ENCODE data around the gene GPR162. TPM values are rescaled to one million over a fixed set of nuclear protein-coding genes. Genes with fewer than 3 reads are reported as not detected.

Gene GPR162
- polyA plus RNA-seq, 2 of the 4 experiments (the other 2 are of a cell fraction), result 1.7 to 1.8 TPM

DNA sequence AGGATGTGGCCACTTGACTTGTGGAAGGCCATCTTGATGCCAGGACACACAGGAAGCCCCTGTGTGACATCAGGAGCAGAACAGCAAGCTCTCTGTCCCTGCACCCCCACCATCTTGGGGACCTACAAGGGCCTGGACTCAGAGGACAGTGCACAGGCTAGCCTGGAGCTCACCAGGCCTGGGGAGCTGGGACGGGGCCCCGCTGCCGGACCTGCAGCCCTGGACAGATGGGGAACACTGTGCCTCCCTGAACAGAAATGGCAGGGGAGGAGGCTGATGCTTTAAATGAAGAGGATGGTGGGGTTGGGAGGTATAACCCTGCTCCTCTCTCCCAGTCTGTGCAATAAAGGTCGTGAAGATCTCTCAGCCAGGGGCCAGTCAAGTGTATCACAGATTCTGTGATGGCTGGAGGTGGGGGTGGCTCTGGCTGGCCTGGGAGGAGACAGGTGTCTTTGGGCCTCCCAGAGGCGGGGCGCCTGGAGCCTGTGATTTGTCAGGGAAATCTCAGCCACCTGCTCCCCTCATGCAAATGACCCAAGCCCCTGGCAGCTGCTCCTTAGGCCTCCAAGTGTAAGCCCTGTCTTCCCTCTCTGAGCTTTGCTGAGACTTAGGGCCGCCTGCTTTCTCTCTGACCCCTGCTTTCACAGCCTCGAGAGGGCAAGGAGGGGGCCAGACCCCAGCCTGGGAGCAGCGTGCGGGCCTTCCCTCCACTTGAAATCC lies 18.0 kb downstream of the GPR162 start:
- POLR2A ChIA-PET, result interaction anchor here (1.5 to 2.3 kb wide), 2 partner anchors 12 to 28 kb away, joined by 4 to 7 read pairs; partner anchors contain the start of genes CDCA3, TPI1 and USP5
- Histone ChIP-seq H3K4me1 (no peaks in the 10 kb centered on the region), H3K27ac (no peak overlapping the region), H3K4me2 (no peak overlapping the region), H3K4me3 (no peak overlapping the region), H3K9me3 (no peaks in the 10 kb centered on the region)
- ATAC-seq, result no peak
- 87% methylated on average over 10 of the region's 10 CpGs for WGBS (ENCODE audit: missing lambda C conversion rate)
- FAIRE-seq, result no peak
- TF ChIP-seq GATA3 (IDR thresholded peaks at IDR 0.05; ENCODE audit: borderline replicate concordance), result no peak
- no peak for TF ChIP-seq BHLHE40 (IDR thresholded peaks at IDR 0.05; ENCODE audit: low read depth, low read length)
- TF ChIP-seq CHD2 (IDR thresholded peaks at IDR 0.05; ENCODE audit: low read length, partially characterized antibody), result no peak
- no peak for TF ChIP-seq MYC (IDR thresholded peaks at IDR 0.05; ENCODE audit: borderline replicate concordance, low read length)
- TF ChIP-seq MAFK (IDR thresholded peaks at IDR 0.05; ENCODE audit: partially characterized antibody), result no peak
- no peak for TF ChIP-seq SREBF2 (IDR thresholded peaks at IDR 0.05)
- TF ChIP-seq, protein P1, sequence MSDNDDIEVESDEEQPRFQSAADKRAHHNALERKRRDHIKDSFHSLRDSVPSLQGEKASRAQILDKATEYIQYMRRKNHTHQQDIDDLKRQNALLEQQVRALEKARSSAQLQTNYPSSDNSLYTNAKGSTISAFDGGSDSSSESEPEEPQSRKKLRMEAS (IDR thresholded peaks at IDR 0.05), result no peak
- CTCF ChIA-PET, result interaction anchor here (0.9 to 29.8 kb wide), 13 partner anchors 8 to 416 kb away, joined by 3 to 306 read pairs (median 4); partner anchors contain the start of genes CDCA3, MLF2, P3H3 and PTMS
- no peak for DNase-seq (ENCODE audit: low read depth in 1 of 2, low spot score in 1 of 2)

DNA sequence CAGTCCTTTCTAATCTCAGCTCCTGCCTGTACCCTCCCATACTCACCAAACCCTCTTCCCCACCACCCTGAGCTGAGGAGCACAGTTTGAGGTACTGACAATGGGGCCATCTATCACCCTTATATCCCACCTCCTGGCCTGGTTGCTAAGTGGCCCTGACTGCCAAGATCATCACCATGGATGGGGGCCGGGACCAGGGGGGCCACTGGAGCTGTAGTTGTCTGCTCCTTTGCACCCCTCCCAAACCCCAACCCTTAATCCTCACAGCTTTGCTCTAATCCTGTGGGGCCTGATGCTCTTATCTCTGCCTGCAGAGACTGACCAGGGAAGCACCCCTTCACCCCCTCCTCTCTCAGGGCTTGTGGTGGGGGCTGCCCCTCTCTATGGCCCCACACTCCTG lies 18.7 kb downstream of the GPR162 start:
- CTCF ChIA-PET, result interaction anchor here (0.9 to 29.8 kb wide), 6 partner anchors 9 to 417 kb away, joined by 3 to 306 read pairs (median 32); partner anchors contain the start of genes MLF2 and P3H3
- WGBS (ENCODE audit: missing lambda C conversion rate), result 100% methylated on average over 1 of the region's 1 CpG
- ATAC-seq (no peak), FAIRE-seq (no peak), DNase-seq (ENCODE audit: low read depth in 1 of 2, low spot score in 1 of 2) (no peak)
- Histone ChIP-seq H3K4me1 (no peaks in the 10 kb centered on the region), H3K27ac (no peak overlapping the region), H3K9me3 (no peaks in the 10 kb centered on the region), H3K4me2 (no peak overlapping the region), H3K4me3 (no peak overlapping the region)
- POLR2A ChIA-PET, result interaction anchor here (1.5 to 2.3 kb wide), 2 partner anchors 11 to 27 kb away, joined by 4 to 7 read pairs; partner anchors contain the start of genes CDCA3, TPI1 and USP5
- TF ChIP-seq CBX2 (IDR thresholded peaks at IDR 0.05; ENCODE audit: borderline replicate concordance, low read depth), result no peak
- no peak for TF ChIP-seq CEBPB (IDR thresholded peaks at IDR 0.05)
- no peak for TF ChIP-seq RAD21 (conservative IDR thresholded peaks at IDR 0.05 in 1 of 2, IDR thresholded peaks at IDR 0.05 in 1 of 2)

DNA sequence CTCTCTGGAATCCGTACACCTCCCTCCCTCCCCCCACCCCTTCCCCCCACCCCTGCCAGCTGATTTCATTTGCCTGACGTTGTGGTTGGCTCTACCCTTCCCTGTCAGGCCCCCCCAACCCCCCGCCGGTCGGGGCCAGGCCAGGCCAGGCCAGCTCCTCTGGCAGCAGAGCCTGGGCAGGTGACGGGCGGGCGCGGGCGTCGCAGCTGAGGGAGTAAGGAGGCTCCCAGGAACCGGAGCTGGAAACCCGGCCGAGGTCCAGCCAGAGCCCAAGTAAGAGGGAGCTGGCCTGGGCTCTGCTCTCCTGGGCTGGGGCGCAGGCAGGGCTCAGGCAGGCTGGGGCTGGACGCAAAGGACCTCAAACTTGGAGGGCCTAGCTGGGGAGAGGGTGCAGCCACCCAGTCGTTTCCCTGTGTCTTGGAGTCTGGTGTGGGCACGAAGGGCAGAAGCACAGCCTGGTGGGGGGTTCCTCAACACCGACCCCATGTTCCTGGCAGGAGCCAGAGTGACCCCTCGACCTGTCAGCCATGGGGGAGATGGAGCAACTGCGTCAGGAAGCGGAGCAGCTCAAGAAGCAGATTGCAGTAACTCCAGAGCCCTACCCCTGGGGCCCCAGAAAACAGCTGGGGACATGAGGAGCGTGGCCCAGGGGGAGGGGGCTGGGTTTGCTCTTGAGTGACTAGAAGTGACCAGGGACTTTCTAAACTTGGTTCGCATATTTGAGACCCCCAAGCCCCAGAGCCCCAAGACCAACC lies 19.3 kb downstream of the GPR162 start, which contains the start of gene GNB3:
Gene GNB3 (plus strand): TSS at position 165 of the 755 bp plus-strand sequence. CDS start 363 bp downstream, at position 528.
- no peak for FAIRE-seq
- POLR2A ChIA-PET, result interaction anchor here (1.5 kb wide), 1 partner anchor 27 kb away, joined by 4 read pairs; the partner anchor contains the start of gene TPI1

More for the DNA sequence above, 19.3 kb downstream of the GPR162 start, which contains the start of gene GNB3:
- no peaks in the 10 kb centered on the region for H3K4me1 ChIP-seq
- no peak within 1 kb of the TSS for H3K4me3 ChIP-seq
- WGBS (ENCODE audit: missing lambda C conversion rate), result 83% methylated on average over 20 of the region's 24 CpGs
- DNase-seq (ENCODE audit: low read depth in 1 of 2, low spot score in 1 of 2) (no peak), ATAC-seq (no peak)
- H3K9me3 ChIP-seq, result no peaks in the 10 kb centered on the region
- CTCF ChIA-PET, result interaction anchor here (0.9 to 29.8 kb wide), 5 partner anchors 9 to 418 kb away, joined by 3 to 306 read pairs (median 56); partner anchors contain the start of genes MLF2 and P3H3
- no peak for TF ChIP-seq FOSB (CRISPR knock-in tag; IDR thresholded peaks at IDR 0.05)
- TF ChIP-seq FOXS1 (CRISPR knock-in tag; IDR thresholded peaks at IDR 0.05), result no peak
- no peak for TF ChIP-seq JUN (IDR thresholded peaks at IDR 0.05)
- TF ChIP-seq RARB (CRISPR knock-in tag; IDR thresholded peaks at IDR 0.05), result no peak
- TF ChIP-seq, protein P2, sequence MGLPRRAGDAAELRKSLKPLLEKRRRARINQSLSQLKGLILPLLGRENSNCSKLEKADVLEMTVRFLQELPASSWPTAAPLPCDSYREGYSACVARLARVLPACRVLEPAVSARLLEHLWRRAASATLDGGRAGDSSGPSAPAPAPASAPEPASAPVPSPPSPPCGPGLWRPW (IDR thresholded peaks at IDR 0.05), result no peak
- no peak for TF ChIP-seq EP300 (IDR thresholded peaks at IDR 0.05)
- no peak for TF ChIP-seq CBX2 (IDR thresholded peaks at IDR 0.05; ENCODE audit: borderline replicate concordance, low read depth)
- TF ChIP-seq HOXA7 (CRISPR knock-in tag; IDR thresholded peaks at IDR 0.05), result no peak
- TF ChIP-seq, protein P3, sequence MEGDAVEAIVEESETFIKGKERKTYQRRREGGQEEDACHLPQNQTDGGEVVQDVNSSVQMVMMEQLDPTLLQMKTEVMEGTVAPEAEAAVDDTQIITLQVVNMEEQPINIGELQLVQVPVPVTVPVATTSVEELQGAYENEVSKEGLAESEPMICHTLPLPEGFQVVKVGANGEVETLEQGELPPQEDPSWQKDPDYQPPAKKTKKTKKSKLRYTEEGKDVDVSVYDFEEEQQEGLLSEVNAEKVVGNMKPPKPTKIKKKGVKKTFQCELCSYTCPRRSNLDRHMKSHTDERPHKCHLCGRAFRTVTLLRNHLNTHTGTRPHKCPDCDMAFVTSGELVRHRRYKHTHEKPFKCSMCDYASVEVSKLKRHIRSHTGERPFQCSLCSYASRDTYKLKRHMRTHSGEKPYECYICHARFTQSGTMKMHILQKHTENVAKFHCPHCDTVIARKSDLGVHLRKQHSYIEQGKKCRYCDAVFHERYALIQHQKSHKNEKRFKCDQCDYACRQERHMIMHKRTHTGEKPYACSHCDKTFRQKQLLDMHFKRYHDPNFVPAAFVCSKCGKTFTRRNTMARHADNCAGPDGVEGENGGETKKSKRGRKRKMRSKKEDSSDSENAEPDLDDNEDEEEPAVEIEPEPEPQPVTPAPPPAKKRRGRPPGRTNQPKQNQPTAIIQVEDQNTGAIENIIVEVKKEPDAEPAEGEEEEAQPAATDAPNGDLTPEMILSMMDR (IDR thresholded peaks at IDR 0.05), result no peak
- no peak for TF ChIP-seq RCOR1 (IDR thresholded peaks at IDR 0.05; ENCODE audit: low read depth, low read length)
- TF ChIP-seq, protein P1 (IDR thresholded peaks at IDR 0.05), result no peak
- TF ChIP-seq ZSCAN20 (CRISPR knock-in tag; IDR thresholded peaks at IDR 0.05), result no peak
- no peak for TF ChIP-seq MAFK (IDR thresholded peaks at IDR 0.05; ENCODE audit: partially characterized antibody)
- no peak for TF ChIP-seq SMC3 (IDR thresholded peaks at IDR 0.05)
- TF ChIP-seq, protein P4, sequence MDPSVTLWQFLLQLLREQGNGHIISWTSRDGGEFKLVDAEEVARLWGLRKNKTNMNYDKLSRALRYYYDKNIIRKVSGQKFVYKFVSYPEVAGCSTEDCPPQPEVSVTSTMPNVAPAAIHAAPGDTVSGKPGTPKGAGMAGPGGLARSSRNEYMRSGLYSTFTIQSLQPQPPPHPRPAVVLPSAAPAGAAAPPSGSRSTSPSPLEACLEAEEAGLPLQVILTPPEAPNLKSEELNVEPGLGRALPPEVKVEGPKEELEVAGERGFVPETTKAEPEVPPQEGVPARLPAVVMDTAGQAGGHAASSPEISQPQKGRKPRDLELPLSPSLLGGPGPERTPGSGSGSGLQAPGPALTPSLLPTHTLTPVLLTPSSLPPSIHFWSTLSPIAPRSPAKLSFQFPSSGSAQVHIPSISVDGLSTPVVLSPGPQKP (IDR thresholded peaks at IDR 0.05; ENCODE audit: low read depth, low read length), result no peak
- TF ChIP-seq, protein P5, sequence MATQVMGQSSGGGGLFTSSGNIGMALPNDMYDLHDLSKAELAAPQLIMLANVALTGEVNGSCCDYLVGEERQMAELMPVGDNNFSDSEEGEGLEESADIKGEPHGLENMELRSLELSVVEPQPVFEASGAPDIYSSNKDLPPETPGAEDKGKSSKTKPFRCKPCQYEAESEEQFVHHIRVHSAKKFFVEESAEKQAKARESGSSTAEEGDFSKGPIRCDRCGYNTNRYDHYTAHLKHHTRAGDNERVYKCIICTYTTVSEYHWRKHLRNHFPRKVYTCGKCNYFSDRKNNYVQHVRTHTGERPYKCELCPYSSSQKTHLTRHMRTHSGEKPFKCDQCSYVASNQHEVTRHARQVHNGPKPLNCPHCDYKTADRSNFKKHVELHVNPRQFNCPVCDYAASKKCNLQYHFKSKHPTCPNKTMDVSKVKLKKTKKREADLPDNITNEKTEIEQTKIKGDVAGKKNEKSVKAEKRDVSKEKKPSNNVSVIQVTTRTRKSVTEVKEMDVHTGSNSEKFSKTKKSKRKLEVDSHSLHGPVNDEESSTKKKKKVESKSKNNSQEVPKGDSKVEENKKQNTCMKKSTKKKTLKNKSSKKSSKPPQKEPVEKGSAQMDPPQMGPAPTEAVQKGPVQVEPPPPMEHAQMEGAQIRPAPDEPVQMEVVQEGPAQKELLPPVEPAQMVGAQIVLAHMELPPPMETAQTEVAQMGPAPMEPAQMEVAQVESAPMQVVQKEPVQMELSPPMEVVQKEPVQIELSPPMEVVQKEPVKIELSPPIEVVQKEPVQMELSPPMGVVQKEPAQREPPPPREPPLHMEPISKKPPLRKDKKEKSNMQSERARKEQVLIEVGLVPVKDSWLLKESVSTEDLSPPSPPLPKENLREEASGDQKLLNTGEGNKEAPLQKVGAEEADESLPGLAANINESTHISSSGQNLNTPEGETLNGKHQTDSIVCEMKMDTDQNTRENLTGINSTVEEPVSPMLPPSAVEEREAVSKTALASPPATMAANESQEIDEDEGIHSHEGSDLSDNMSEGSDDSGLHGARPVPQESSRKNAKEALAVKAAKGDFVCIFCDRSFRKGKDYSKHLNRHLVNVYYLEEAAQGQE (IDR thresholded peaks at IDR 0.05), result no peak
- H3K27ac ChIP-seq, result no peak within 1 kb of the TSS
- no peak within 1 kb of the TSS for H3K4me2 ChIP-seq
